SH-SY5Y (cell line): Measurements from ENCODE around the gene CNOT4.

Experiments used
- GATA2 ChIP-seq: IDR thresholded peaks from 2 replicates; pipeline ENCODE4 v1.6.1; 2011; ENCODE audit warnings: mild to moderate bottlenecking, low read depth, low read length
- GATA3 ChIP-seq: IDR thresholded peaks from 2 replicates; pipeline ENCODE4 v1.6.1; 2011; ENCODE audit warnings: low read depth, mild to moderate bottlenecking, low read length, moderate library complexity

- no peak for TF ChIP-seq GATA2
- no peak for TF ChIP-seq GATA3
These were observed 129.6 kb downstream of the CNOT4 start for GRCh38 chr7:135380351-135380750.
